HG03565 (cell line): ENCODE results near the gene DNAH3.
"Not testable (repeated sequence)": the region's sequence is repeated elsewhere in the genome, so short reads cannot be mapped to it uniquely, and the experiment has no call there.

Source experiments
- ATAC-seq: cut with Tn5 transposase; IDR thresholded peaks from one replicate; pipeline ENCODE4 v1.9.1; 2021; ENCODE audit warnings: mild to moderate bottlenecking, moderate library complexity; ENCODE audit not compliant: unreplicated experiment

Gene DNAH3

GRCh38 chr16:21126518-21126917, 24.1 kb downstream of the DNAH3 start:
- ATAC-seq, result no peak

- ATAC-seq, result no peak
These were observed 25.5 kb downstream of the DNAH3 start for GRCh38 chr16:21125191-21125590.

- ATAC-seq, result no peak
These were observed 29.6 kb downstream of the DNAH3 start for GRCh38 chr16:21120976-21121520.

GRCh38 chr16:21117567-21117966, 33.1 kb downstream of the DNAH3 start:
- ATAC-seq, result no peak

- no peak for ATAC-seq
These were observed 34.4 kb downstream of the DNAH3 start for GRCh38 chr16:21116148-21116693.

GRCh38 chr16:21115551-21115950, 35.1 kb downstream of the DNAH3 start:
- ATAC-seq, result not testable (repeated sequence)

GRCh38 chr16:21103941-21104860, 46.4 kb downstream of the DNAH3 start:
- ATAC-seq, result no peak

- no peak for ATAC-seq
These were observed 48.8 kb downstream of the DNAH3 start for GRCh38 chr16:21101631-21102420.

- no peak for ATAC-seq
These were observed 50.2 kb downstream of the DNAH3 start for GRCh38 chr16:21100447-21100846.

- ATAC-seq, result no peak
These were observed 53.5 kb downstream of the DNAH3 start for GRCh38 chr16:21097151-21097550.

GRCh38 chr16:21094719-21095118, 55.9 kb downstream of the DNAH3 start:
- ATAC-seq, result not testable (repeated sequence)

- no peak for ATAC-seq
These were observed 57.7 kb downstream of the DNAH3 start for GRCh38 chr16:21092951-21093350.

GRCh38 chr16:21088646-21089538, 61.8 kb downstream of the DNAH3 start:
- no peak for ATAC-seq

- no peak for ATAC-seq
These were observed 62.5 kb downstream of the DNAH3 start for GRCh38 chr16:21088143-21088542.

GRCh38 chr16:21084631-21085225, 65.9 kb downstream of the DNAH3 start:
- no peak for ATAC-seq

- no peak for ATAC-seq
These were observed 66.8 kb downstream of the DNAH3 start for GRCh38 chr16:21083729-21084268.

- no peak for ATAC-seq
These were observed 69.3 kb downstream of the DNAH3 start for GRCh38 chr16:21081329-21081728.

GRCh38 chr16:21078563-21078962, 72.1 kb downstream of the DNAH3 start:
- ATAC-seq, result no peak

GRCh38 chr16:21076186-21076883, 74.3 kb downstream of the DNAH3 start:
- ATAC-seq, result no peak
